ENCODE data around the gene IL1RAP. TPM values are rescaled to one million over a fixed set of nuclear protein-coding genes. Genes with fewer than 3 reads are reported as not detected.

Gene IL1RAP
- total RNA-seq, 4 donors from 2014 or later = 0.80 to 8.6 (median 2.7) TPM

DNA sequence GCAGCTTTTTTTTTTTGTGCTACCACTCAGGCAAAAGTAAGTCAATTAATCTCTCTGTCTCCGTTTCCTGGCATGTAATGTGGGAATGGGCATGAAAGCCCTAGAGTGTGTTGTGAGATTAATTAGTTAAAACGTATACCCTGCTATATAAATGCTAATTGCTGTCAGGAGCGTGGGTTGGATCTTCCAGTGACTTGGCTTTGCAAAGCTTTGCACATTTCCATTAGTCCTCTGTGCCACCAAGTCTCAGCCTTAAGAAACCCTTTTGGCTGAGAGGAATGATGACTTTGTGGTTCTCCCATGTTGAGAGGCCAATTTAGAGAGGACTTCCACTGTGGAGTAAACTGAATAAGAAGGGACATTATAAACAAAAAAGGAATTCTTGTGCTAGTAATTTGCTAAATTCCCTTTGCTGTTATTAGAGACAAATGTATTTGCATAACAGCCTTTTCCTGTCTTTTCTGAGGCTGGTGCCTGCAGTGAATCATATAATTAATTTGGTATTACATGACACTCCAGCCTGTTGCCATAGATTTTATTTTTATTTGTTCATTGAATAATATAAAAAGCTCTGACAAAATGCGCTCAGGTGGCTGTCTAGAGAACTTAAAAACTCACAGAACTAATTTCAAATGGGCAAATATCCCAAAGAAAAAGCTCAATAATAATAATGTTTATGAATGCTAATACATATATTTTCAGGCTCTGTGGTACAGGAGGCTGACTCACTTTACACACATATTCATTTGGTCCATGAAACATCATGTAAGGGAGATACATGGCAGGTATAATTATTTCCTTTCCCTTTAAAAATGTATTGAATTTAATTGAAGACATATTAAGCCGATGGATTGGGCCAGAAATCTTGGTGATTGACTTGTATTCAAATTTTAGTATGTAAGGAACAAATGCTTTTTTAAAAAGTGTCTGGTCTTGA, 82.7 kb downstream of the IL1RAP start:
- Histone ChIP-seq H3K4me1 (no peaks in the 10 kb centered on the region), H3K27me3 (no peaks in the 10 kb centered on the region), H3K36me3 (no peaks in the 10 kb centered on the region), H3K4me3 (no peak overlapping the region), H3K9me3 (no peaks in the 10 kb centered on the region), H3K27ac (no peak overlapping the region)
- WGBS, 2 donors (ENCODE audit: low coverage in 1 of 2) = 60 to 79% methylated on average over 5 of the region's 5 CpGs
- intact Hi-C loops (cut with DNase I; ENCODE audit: low total_unique reads) = no loop called here
- in situ Hi-C loops (cut with MboI; ENCODE audit: low pct_ligation_motif_present in 1 of 4, low pct_unique_long_range_greater_than_20kb in 1 of 4, low sequenced_read_pairs in 3 of 4) = no loop called here
- TF ChIP-seq POLR2A (IDR thresholded peaks at IDR 0.05) = no peak
- TF ChIP-seq EP300 (IDR thresholded peaks at IDR 0.05; ENCODE audit: low read depth) = no peak
- TF ChIP-seq, protein P1, sequence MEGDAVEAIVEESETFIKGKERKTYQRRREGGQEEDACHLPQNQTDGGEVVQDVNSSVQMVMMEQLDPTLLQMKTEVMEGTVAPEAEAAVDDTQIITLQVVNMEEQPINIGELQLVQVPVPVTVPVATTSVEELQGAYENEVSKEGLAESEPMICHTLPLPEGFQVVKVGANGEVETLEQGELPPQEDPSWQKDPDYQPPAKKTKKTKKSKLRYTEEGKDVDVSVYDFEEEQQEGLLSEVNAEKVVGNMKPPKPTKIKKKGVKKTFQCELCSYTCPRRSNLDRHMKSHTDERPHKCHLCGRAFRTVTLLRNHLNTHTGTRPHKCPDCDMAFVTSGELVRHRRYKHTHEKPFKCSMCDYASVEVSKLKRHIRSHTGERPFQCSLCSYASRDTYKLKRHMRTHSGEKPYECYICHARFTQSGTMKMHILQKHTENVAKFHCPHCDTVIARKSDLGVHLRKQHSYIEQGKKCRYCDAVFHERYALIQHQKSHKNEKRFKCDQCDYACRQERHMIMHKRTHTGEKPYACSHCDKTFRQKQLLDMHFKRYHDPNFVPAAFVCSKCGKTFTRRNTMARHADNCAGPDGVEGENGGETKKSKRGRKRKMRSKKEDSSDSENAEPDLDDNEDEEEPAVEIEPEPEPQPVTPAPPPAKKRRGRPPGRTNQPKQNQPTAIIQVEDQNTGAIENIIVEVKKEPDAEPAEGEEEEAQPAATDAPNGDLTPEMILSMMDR (IDR thresholded peaks at IDR 0.05) = no peak
- no peak for TF ChIP-seq POLR2AphosphoS5 (IDR thresholded peaks at IDR 0.05)
- DNase-seq = no peak

DNA sequence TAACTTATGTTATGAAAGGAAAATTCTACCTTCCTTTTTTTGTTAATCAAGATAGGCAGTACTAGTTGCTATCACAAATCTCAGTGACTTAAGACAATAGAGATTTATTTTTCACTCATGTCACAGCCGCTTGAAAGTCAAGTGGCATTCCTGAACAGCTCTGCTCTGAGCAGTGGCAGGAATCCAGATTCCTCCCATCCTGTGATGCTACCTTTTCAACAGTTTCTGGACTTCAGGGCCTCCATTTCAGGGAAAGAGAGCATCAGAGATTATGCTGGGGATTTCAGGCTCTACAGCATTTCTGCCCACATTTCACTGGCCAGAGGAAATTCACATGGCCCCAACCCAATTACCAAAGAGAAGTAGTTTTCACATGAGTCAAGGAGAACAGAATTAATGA, 83.4 kb downstream of the IL1RAP start:
- intact Hi-C loops (cut with DNase I; ENCODE audit: low total_unique reads) (no loop called here), in situ Hi-C loops (cut with MboI; ENCODE audit: low pct_ligation_motif_present in 1 of 4, low pct_unique_long_range_greater_than_20kb in 1 of 4, low sequenced_read_pairs in 3 of 4) (no loop called here)
- H3K27ac ChIP-seq = no peak overlapping the region
- TF ChIP-seq POLR2AphosphoS5 (IDR thresholded peaks at IDR 0.05) (no peak), POLR2A (IDR thresholded peaks at IDR 0.05) (no peak), EP300 (IDR thresholded peaks at IDR 0.05; ENCODE audit: low read depth) (no peak)
- TF ChIP-seq, protein P1 (IDR thresholded peaks at IDR 0.05) = no peak
- no peaks in the 10 kb centered on the region for H3K36me3 ChIP-seq
- no peaks in the 10 kb centered on the region for H3K27me3 ChIP-seq
- peaks cover 0 to 3% (median 0%) of the 10 kb centered on the region in 4 donors for H3K4me1 ChIP-seq
- H3K4me3 ChIP-seq = no peak overlapping the region
- DNase-seq = no peak
- no peaks in the 10 kb centered on the region for H3K9me3 ChIP-seq
- WGBS, 2 donors (ENCODE audit: low coverage in 1 of 2) = 75 to 80% methylated on average over 1 of the region's 1 CpG

DNA sequence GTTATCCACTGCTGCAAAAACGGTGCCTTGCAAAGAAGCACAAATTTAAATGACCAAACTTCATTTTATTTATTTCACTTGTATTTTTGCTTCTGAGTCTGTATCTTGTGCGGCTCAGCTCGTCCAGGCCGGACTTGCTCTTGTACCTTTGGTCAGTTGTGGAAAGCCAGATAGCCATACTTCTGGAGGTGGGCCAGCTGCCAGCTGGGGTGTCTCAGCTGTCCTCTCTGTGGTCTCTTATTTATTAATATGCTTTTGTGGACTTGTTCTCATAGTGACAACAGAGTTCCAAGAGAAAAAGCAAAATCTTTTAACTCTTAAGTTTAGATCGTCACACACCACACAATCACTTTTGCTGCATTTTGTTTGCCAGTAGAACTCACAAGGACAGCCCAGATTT, 87.7 kb downstream of the IL1RAP start:
- Histone ChIP-seq H3K36me3 (peaks cover 0 to 6% (median 0%) of the 10 kb centered on the region in 4 donors), H3K4me1 (peaks cover 0 to 3% (median 0%) of the 10 kb centered on the region in 4 donors), H3K4me3 (no peak overlapping the region), H3K27ac (no peak overlapping the region), H3K9me3 (no peaks in the 10 kb centered on the region), H3K27me3 (no peaks in the 10 kb centered on the region)
- TF ChIP-seq, protein P1 (IDR thresholded peaks at IDR 0.05) = no peak
- no peak for TF ChIP-seq EP300 (IDR thresholded peaks at IDR 0.05; ENCODE audit: low read depth)
- TF ChIP-seq POLR2A (IDR thresholded peaks at IDR 0.05) = no peak
- TF ChIP-seq POLR2AphosphoS5 (IDR thresholded peaks at IDR 0.05) = no peak
- in situ Hi-C loops (cut with MboI; ENCODE audit: low pct_ligation_motif_present in 1 of 4, low pct_unique_long_range_greater_than_20kb in 1 of 4, low sequenced_read_pairs in 3 of 4) = no loop called here
- intact Hi-C loops (cut with DNase I; ENCODE audit: low total_unique reads) = no loop called here
- no peak for DNase-seq
- WGBS, 2 donors (ENCODE audit: low coverage in 1 of 2) = 73% methylated on average over 5 of the region's 5 CpGs

DNA sequence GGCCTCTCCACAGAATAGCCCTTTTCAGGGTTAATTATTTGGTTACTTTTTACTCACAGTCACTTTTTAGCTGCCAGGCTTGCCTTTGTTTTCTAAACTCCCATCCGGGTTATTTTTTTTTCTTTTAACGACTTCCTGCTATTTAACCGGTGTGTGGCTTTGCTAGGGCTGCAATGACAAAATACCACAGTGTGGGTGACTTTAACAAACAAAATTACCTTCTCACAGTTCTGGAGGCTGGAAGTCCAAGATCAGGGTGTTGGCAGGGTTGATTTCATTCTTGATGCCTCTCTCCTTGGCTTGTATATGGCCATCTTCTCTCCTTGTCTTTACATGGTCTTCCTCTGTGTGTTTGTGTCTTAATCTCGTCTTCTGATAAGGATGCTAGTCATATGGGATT, 91.5 kb downstream of the IL1RAP start:
- no peak for TF ChIP-seq POLR2A (IDR thresholded peaks at IDR 0.05)
- no peak for TF ChIP-seq EP300 (IDR thresholded peaks at IDR 0.05; ENCODE audit: low read depth)
- TF ChIP-seq POLR2AphosphoS5 (IDR thresholded peaks at IDR 0.05) = no peak
- TF ChIP-seq, protein P1 (IDR thresholded peaks at IDR 0.05) = no peak
- no peaks in the 10 kb centered on the region for H3K27me3 ChIP-seq
- no peak overlapping the region for H3K4me3 ChIP-seq
- no peaks in the 10 kb centered on the region for H3K9me3 ChIP-seq
- H3K4me1 ChIP-seq = peaks cover 0 to 3% (median 0%) of the 10 kb centered on the region in 4 donors
- no peak for DNase-seq
- no peak overlapping the region for H3K27ac ChIP-seq
- intact Hi-C loops (cut with DNase I; ENCODE audit: low total_unique reads) (no loop called here), in situ Hi-C loops (cut with MboI; ENCODE audit: low pct_ligation_motif_present in 1 of 4, low pct_unique_long_range_greater_than_20kb in 1 of 4, low sequenced_read_pairs in 3 of 4) (no loop called here)
- WGBS, 2 donors (ENCODE audit: low coverage in 1 of 2) = 25 to 42% methylated on average over 4 of the region's 4 CpGs
- peaks cover 0 to 6% (median 0%) of the 10 kb centered on the region in 4 donors for H3K36me3 ChIP-seq
